HCT116 (cell line): ENCODE results near the gene SPATA25.

Source experiments
- CTCF ChIP-seq, 3 experiments: fragments of 200-600 bp in 1 of 3; sonication (generic) in 1 of 3; IDR thresholded peaks in 2 of 3; conservative IDR thresholded peaks in 1 of 3; 2 replicates each; pipeline ENCODE4 v1.5.1; 2012 to 2017; ENCODE audit warnings: low read depth in 2 of 3, low read length in 2 of 3, antibody characterized with exemption in 1 of 3, borderline replicate concordance in 1 of 3, control low read depth in 1 of 3, mild to moderate bottlenecking in 1 of 3, mixed read lengths in 1 of 3, mixed run types in 1 of 3, moderate library complexity in 1 of 3; ENCODE audit not compliant: insufficient read depth in 1 of 3
- EGR1 ChIP-seq: IDR thresholded peaks from 2 replicates; pipeline ENCODE4 v1.6.1; 2012; ENCODE audit warnings: low read depth
- EZH2phosphoT487 ChIP-seq: fragments of 200-600 bp; IDR thresholded peaks from 2 replicates; pipeline ENCODE4 v1.6.1; 2018; ENCODE audit warnings: antibody characterized with exemption, borderline replicate concordance
- MAX ChIP-seq: IDR thresholded peaks from 2 replicates; pipeline ENCODE4 v1.6.1; 2012
- POLR2A ChIP-seq: IDR thresholded peaks from 2 replicates; pipeline ENCODE4 v1.7.0; 2011; ENCODE audit warnings: borderline replicate concordance; ENCODE audit not compliant: insufficient read depth, insufficient read length; ENCODE audit errors: extremely low read depth
- TCF7L2 ChIP-seq: IDR thresholded peaks from 2 replicates; pipeline ENCODE4 v1.7.0; 2011; ENCODE audit warnings: borderline replicate concordance, inconsistent platforms; ENCODE audit not compliant: insufficient read depth, insufficient read length; ENCODE audit errors: extremely low read depth
- YY1 ChIP-seq: IDR thresholded peaks from 2 replicates; pipeline ENCODE4 v1.6.1; 2011; ENCODE audit warnings: low read length, low read depth, moderate library complexity, mild to moderate bottlenecking; ENCODE audit not compliant: insufficient replicate concordance; ENCODE audit errors: extremely low read depth
- ZFX ChIP-seq: fragments of 450-650 bp; IDR thresholded peaks from 2 replicates; pipeline ENCODE4 v1.6.1; 2017

- TF ChIP-seq MAX (no peak), CTCF (IDR thresholded peaks at IDR 0.05 in 2 of 3, conservative IDR thresholded peaks at IDR 0.05 in 1 of 3; ENCODE audit: borderline replicate concordance in 1 of 3, insufficient read depth in 1 of 3, low read depth in 2 of 3, low read length in 2 of 3) (no peak), EGR1 (no peak), ZFX (no peak), POLR2A (no peak), EZH2phosphoT487 (no peak), YY1 (no peak), TCF7L2 (no peak)
Measured at GRCh38 chr20:45841407-45842129, 45.9 kb downstream of the SPATA25 start.
